Vagina (tissue), 2 donors: ENCODE measurements around the gene MAT2A. TPM values are rescaled to one million over a fixed set of nuclear protein-coding genes. Genes with fewer than 3 reads are reported as not detected.
"Not testable (repeated sequence)": the region's sequence is repeated elsewhere in the genome, so short reads cannot be mapped to it uniquely, and the experiment has no call there.

ENCODE experiments used
- DNase-seq, 2 donors: peaks; one replicate each; pipeline ENCODE4 v3.0.0-alpha.2; 2017; ENCODE audit errors: extremely low spot score in 2 of 2
- H3K27ac ChIP-seq: fragments of 200-600 bp; sonication (generic); one replicate; pipeline ENCODE4 v1.5.1; 2019
- H3K27me3 ChIP-seq: fragments of 200-600 bp; sonication (generic); one replicate; pipeline ENCODE4 v1.5.1; 2019
- H3K36me3 ChIP-seq, 2 donors: fragments of 200-600 bp; sonication (generic); one replicate each; pipeline ENCODE4 v1.5.1; 2017 to 2019
- H3K4me1 ChIP-seq: fragments of 200-600 bp; sonication (generic); one replicate; pipeline ENCODE4 v1.5.1; 2019
- H3K4me3 ChIP-seq, 2 donors: fragments of 200-600 bp; sonication (generic); 1 replicate in 1 of 2; 2 replicates in 1 of 2; pipeline ENCODE4 v1.5.1; 2016 to 2019
- H3K9me3 ChIP-seq: fragments of 200-600 bp; sonication (generic); one replicate; pipeline ENCODE4 v1.5.1; 2019
- CTCF ChIP-seq, 3 experiments: fragments of 450-650 bp in 2 of 3; fragments of 200-600 bp in 1 of 3; sonication (generic) in 1 of 3; IDR thresholded peaks; one replicate each; pipeline ENCODE4 v1.5.1; 2017 to 2019; ENCODE audit warnings: antibody characterized with exemption in 3 of 3, mild to moderate bottlenecking in 2 of 3, moderate library complexity in 2 of 3
- POLR2A ChIP-seq, 2 donors: fragments of 450-650 bp; IDR thresholded peaks; one replicate each; pipeline ENCODE4 v1.6.1; 2017; ENCODE audit warnings: antibody characterized with exemption in 2 of 2, mild to moderate bottlenecking in 2 of 2, moderate library complexity in 2 of 2
- POLR2AphosphoS5 ChIP-seq, 2 donors: sonication (generic); formaldehyde crosslinking; IDR thresholded peaks; one replicate each; pipeline ENCODE4 v1.9.0; 2017; ENCODE audit warnings: antibody characterized with exemption in 2 of 2, mild to moderate bottlenecking in 2 of 2, low read depth in 1 of 2; ENCODE audit not compliant: insufficient read depth in 1 of 2
- intact Hi-C: fragments of 100-400 bp; cut with DNase I; formaldehyde crosslinking; loops from one replicate; pipeline ENCODE4 v1.15.1; 2023
- total RNA-seq: library from RNA; depleted of rRNA; stranded (reverse); fragments of >200 nt; gene quantifications from one replicate; pipeline ENCODE4 v1.2.3, GENCODE V29; 2016

The MAT2A gene
- total RNA-seq, 1 donor from 2014 or later, result 177 TPM

GRCh38 chr2:85553184-85553583 is 14.2 kb downstream of the MAT2A start:
- intact Hi-C loops, result no loop called here
- Histone ChIP-seq H3K27ac (no peak overlapping the region), H3K27me3 (no peaks in the 10 kb centered on the region), H3K4me3 (no peak overlapping the region), H3K9me3 (no peaks in the 10 kb centered on the region), H3K36me3 (peaks cover 0 to 55% of the 10 kb centered on the region in 2 donors), H3K4me1 (no peaks in the 10 kb centered on the region)
- TF ChIP-seq POLR2A (IDR thresholded peaks at IDR 0.05), result no peak
- TF ChIP-seq POLR2AphosphoS5 (IDR thresholded peaks at IDR 0.05; ENCODE audit: insufficient read depth in 1 of 2, low read depth in 1 of 2), result no peak
- TF ChIP-seq CTCF (IDR thresholded peaks at IDR 0.05), result no peak
- no peak for DNase-seq

GRCh38 chr2:85554980-85555612 is 16.1 kb downstream of the MAT2A start:
- Histone ChIP-seq H3K4me1 (peaks cover 11% of the 10 kb centered on the region), H3K9me3 (no peaks in the 10 kb centered on the region), H3K4me3 (no peak overlapping the region), H3K27me3 (no peaks in the 10 kb centered on the region), H3K27ac (no peak overlapping the region), H3K36me3 (peaks cover 0 to 59% of the 10 kb centered on the region in 2 donors)
- intact Hi-C loops, result no loop called here
- DNase-seq, result no peak
- TF ChIP-seq POLR2A (IDR thresholded peaks at IDR 0.05) (no peak), POLR2AphosphoS5 (IDR thresholded peaks at IDR 0.05; ENCODE audit: insufficient read depth in 1 of 2, low read depth in 1 of 2) (no peak), CTCF (IDR thresholded peaks at IDR 0.05) (no peak)

GRCh38 chr2:85557130-85557529 is 18.2 kb downstream of the MAT2A start:
- no peak overlapping the region for H3K27ac ChIP-seq
- intact Hi-C loops, result no loop called here
- TF ChIP-seq POLR2A (IDR thresholded peaks at IDR 0.05), result no peak
- no peak for TF ChIP-seq CTCF (IDR thresholded peaks at IDR 0.05)
- TF ChIP-seq POLR2AphosphoS5 (IDR thresholded peaks at IDR 0.05; ENCODE audit: insufficient read depth in 1 of 2, low read depth in 1 of 2), result no peak

GRCh38 chr2:85558160-85558559 is 19.2 kb downstream of the MAT2A start:
- H3K9me3 ChIP-seq, result no peaks in the 10 kb centered on the region
- peaks cover 0 to 34% of the 10 kb centered on the region in 2 donors for H3K36me3 ChIP-seq
- no peak overlapping the region for H3K4me3 ChIP-seq
- no peak for DNase-seq
- no peaks in the 10 kb centered on the region for H3K27me3 ChIP-seq
- no peak overlapping the region for H3K27ac ChIP-seq
- TF ChIP-seq CTCF (IDR thresholded peaks at IDR 0.05), result no peak
- no peak for TF ChIP-seq POLR2A (IDR thresholded peaks at IDR 0.05)
- no peak for TF ChIP-seq POLR2AphosphoS5 (IDR thresholded peaks at IDR 0.05; ENCODE audit: insufficient read depth in 1 of 2, low read depth in 1 of 2)
- peaks cover 25% of the 10 kb centered on the region for H3K4me1 ChIP-seq
- intact Hi-C loops, result no loop called here

More at GRCh38 chr2:85557130-85557529, 18.2 kb downstream of the MAT2A start:
- Histone ChIP-seq H3K9me3 (no peaks in the 10 kb centered on the region), H3K4me1 (peaks cover 23% of the 10 kb centered on the region), H3K4me3 (no peak overlapping the region), H3K27me3 (no peaks in the 10 kb centered on the region), H3K36me3 (peaks cover 0 to 43% of the 10 kb centered on the region in 2 donors)
- no peak for DNase-seq

GRCh38 chr2:85560403-85560726 is 21.4 kb downstream of the MAT2A start:
- intact Hi-C loops, H3K27ac ChIP-seq: not testable (repeated sequence)
- peak overlapping the region; percentile 73 to 90 for H3K4me3 ChIP-seq

More at GRCh38 chr2:85560403-85560726, 21.4 kb downstream of the MAT2A start:
- DNase-seq, H3K27me3 ChIP-seq, H3K9me3 ChIP-seq: not testable (repeated sequence)
- peaks cover 25% of the 10 kb centered on the region for H3K4me1 ChIP-seq
- peaks cover 0 to 14% of the 10 kb centered on the region in 2 donors for H3K36me3 ChIP-seq
